Stimulated activated CD8-positive, alpha-beta memory T cell treated with anti-CD3 and anti-CD28 coated beads, Interleukin-2, amount 100 ng/mL, for 48 hours (primary cell): ENCODE measurements around the gene NAIP.
"Not testable (repeated sequence)": the region's sequence is repeated elsewhere in the genome, so short reads cannot be mapped to it uniquely, and the experiment has no call there.

Source experiments
- DNase-seq, 2 donors: peaks; one replicate each; pipeline ENCODE4 v3.0.0-alpha.2; 2020; ENCODE audit warnings: low read depth in 2 of 2

The NAIP gene

GRCh38 chr5:70925211-70925562 lies 100.0 kb downstream of the NAIP start:
- DNase-seq = not testable (repeated sequence)
